K562 (cell line): Measurements from ENCODE around the gene MBD4. TPM values are rescaled to one million over a fixed set of nuclear protein-coding genes. Genes with fewer than 3 reads are reported as not detected.
A peak's percentile ranks its signal among the peaks of the same experiment; 100 is the strongest.

Experiments used
- ARID1B ChIP-seq: fragments of 450-650 bp; IDR thresholded peaks from 2 replicates; pipeline ENCODE4 v1.6.1; 2016; ENCODE audit warnings: antibody characterized with exemption, mild to moderate bottlenecking, inconsistent platforms
- CBFA2T3 ChIP-seq: fragments of 450-650 bp; IDR thresholded peaks from 2 replicates; pipeline ENCODE4 v1.6.1; 2017
- CHD4 ChIP-seq: fragments of 200-600 bp; sonication (generic); IDR thresholded peaks from 3 replicates; pipeline ENCODE4 v1.6.1; 2012; ENCODE audit warnings: low read depth, mild to moderate bottlenecking, mixed read lengths, low read length, inconsistent platforms; ENCODE audit not compliant: insufficient read depth, insufficient replicate concordance, poor library complexity, severe bottlenecking
- EP300 ChIP-seq: IDR thresholded peaks from 2 replicates; pipeline ENCODE4 v1.6.1; 2012; ENCODE audit warnings: low read length, improper control_type of control experiment
- FOXJ3 ChIP-seq: sonication (generic); formaldehyde crosslinking; IDR thresholded peaks from 2 replicates; pipeline ENCODE4 v1.4.0; 2020; ENCODE audit warnings: mild to moderate bottlenecking, missing genetic modification reagents
- GTF2F1 ChIP-seq: IDR thresholded peaks from 2 replicates; pipeline ENCODE4 v1.6.1; 2011; ENCODE audit warnings: low read depth, low read length, improper control_type of control experiment
- HSF4 ChIP-seq: fragments of 250-450 bp; sonication (Bioruptor Pico); IDR thresholded peaks from 2 replicates; pipeline ENCODE4 v2.1.2; 2022; ENCODE audit warnings: mild to moderate bottlenecking, moderate library complexity, borderline replicate concordance
- LEF1 ChIP-seq: fragments of 450-650 bp; IDR thresholded peaks from 2 replicates; pipeline ENCODE4 v1.6.1; 2016; ENCODE audit warnings: mild to moderate bottlenecking
- MYNN ChIP-seq, 2 experiments: sonication (generic); formaldehyde crosslinking in 1 of 2; IDR thresholded peaks; 2 replicates each; pipeline versions ENCODE4 v1.5.0 to v1.6.1; 2016 to 2020; ENCODE audit warnings: antibody characterized with exemption in 1 of 2, missing genetic modification reagents in 1 of 2
- NFATC3 ChIP-seq: fragments of 450-650 bp; IDR thresholded peaks from 2 replicates; pipeline ENCODE4 v1.6.1; 2017; ENCODE audit warnings: mild to moderate bottlenecking
- PRPF4 ChIP-seq: fragments of 200-400 bp; formaldehyde crosslinking; IDR thresholded peaks from one replicate; pipeline ENCODE4 v1.6.1; 2017; ENCODE audit warnings: low read length, low read depth, mild to moderate bottlenecking; ENCODE audit not compliant: insufficient read depth, poor library complexity, severe bottlenecking
- RBM17 ChIP-seq: fragments of 200-400 bp; formaldehyde crosslinking; IDR thresholded peaks from 2 replicates; pipeline ENCODE4 v1.6.1; 2017; ENCODE audit warnings: low read depth, mild to moderate bottlenecking, low read length, borderline replicate concordance
- RNF2 ChIP-seq: sonication (generic); IDR thresholded peaks from 2 replicates; pipeline ENCODE4 v1.6.1; 2016
- TAF15 ChIP-seq: fragments of 200-400 bp; formaldehyde crosslinking; IDR thresholded peaks from 2 replicates; pipeline ENCODE4 v1.6.1; 2017; ENCODE audit warnings: mild to moderate bottlenecking, low read depth, low read length, moderate library complexity
- XRCC3 ChIP-seq: fragments of 450-650 bp; IDR thresholded peaks from 2 replicates; pipeline ENCODE4 v1.6.1; 2017; ENCODE audit warnings: mild to moderate bottlenecking, moderate library complexity
- ZBTB17 ChIP-seq: fragments of 450-650 bp; formaldehyde crosslinking; IDR thresholded peaks from 2 replicates; pipeline ENCODE4 v1.4.0; 2020; ENCODE audit warnings: mild to moderate bottlenecking
- ZFP1 ChIP-seq: fragments of 450-650 bp; formaldehyde crosslinking; IDR thresholded peaks from 2 replicates; pipeline ENCODE4 v1.4.0; 2020; ENCODE audit warnings: mild to moderate bottlenecking, mixed read lengths
- ZNF444 ChIP-seq: fragments of 250-450 bp; sonication (Bioruptor Pico); IDR thresholded peaks from 2 replicates; pipeline ENCODE4 v1.4.0; 2020; ENCODE audit warnings: mild to moderate bottlenecking, moderate library complexity
- polyA plus RNA-seq, 8 experiments: library from polyadenylated mRNA; depleted of rRNA in 4 of 8; stranded (reverse) in 5 of 8; unstranded in 3 of 8; fragments of >200 nt; fragmentation: Nextera tagmentation in 2 of 8; fragmentation: Illumina TruSeq in 1 of 8; extraction: Ambion mirVana in 2 of 8; extraction: Trizol in 1 of 8; gene quantifications; 2 replicates each; pipeline versions ENCODE4 v1.2.1 to v1.2.3, GENCODE V29; 2011 to 2014; ENCODE audit warnings: inconsistent platforms in 1 of 8, missing spikeins in 1 of 8
- total RNA-seq, 7 experiments: library from RNA; depleted of rRNA in 6 of 7; stranded (reverse); fragments of >200 nt in 6 of 7; fragmentation: Illumina TruSeq in 2 of 7; extraction: Trizol in 2 of 7; gene quantifications; 2 replicates each; pipeline versions ENCODE4 v1.2.1 to v1.2.3, GENCODE V29; 2011 to 2021; ENCODE audit warnings: low replicate concordance in 1 of 7
- TF ChIP-seq, protein P1 (sequence below), 2 experiments: fragments of 450-650 bp in 1 of 2; IDR thresholded peaks; 2 replicates each; pipeline ENCODE4 v1.6.1; 2011 to 2017; ENCODE audit warnings: low read depth in 2 of 2, antibody characterized with exemption in 1 of 2, borderline replicate concordance in 1 of 2, low read length in 1 of 2, mild to moderate bottlenecking in 1 of 2, mixed read lengths in 1 of 2; ENCODE audit not compliant: control insufficient read depth in 1 of 2
- TF ChIP-seq, protein P2 (sequence below): sonication (generic); formaldehyde crosslinking; IDR thresholded peaks from 2 replicates; pipeline ENCODE4 v1.8.0; 2023; ENCODE audit warnings: missing genetic modification reagents, mild to moderate bottlenecking, borderline replicate concordance

Gene MBD4
- total and polyA plus RNA-seq, 9 of the 15 experiments (the other 6 are each of a cell fraction or from before 2014, with no cell fraction given), result 13.3 to 63.9 (median 39.0) TPM

DNA sequence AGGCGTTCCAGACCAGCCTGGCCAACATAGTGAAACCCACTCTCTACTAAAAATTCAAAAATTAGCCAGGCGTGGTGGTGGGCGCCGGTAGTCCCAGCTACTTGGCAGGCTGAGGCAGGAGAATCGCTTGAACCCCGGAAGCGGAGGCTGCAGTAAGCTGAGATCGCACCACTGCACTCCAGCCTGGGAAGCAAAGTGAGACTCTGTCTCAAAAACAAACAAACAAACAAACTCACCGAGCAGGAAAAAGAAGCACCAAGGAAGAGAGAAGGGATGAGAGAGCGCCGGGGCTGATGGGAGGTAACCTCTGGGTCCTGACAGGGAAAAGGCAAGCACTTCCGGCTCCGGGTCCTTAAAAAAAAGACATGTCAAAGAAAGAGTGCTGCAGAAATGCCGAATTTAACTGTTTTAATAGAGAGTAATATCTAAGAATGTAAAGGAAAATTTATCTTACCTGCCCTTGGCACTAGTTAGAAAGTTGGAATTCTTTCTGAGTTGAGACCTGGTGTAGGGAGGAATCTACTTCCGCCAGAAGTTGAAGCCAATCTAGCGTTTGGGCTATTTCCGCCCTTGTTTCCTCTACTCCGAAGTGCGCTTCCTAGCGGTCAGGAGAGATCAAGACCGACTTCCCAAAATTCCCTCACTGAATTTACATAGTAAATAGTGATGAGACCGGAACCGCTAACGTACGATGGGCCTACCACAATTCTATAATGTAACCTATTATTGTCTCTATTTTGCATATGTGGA is 40.4 kb downstream of the MBD4 start (continued):
- TF ChIP-seq, protein P1, sequence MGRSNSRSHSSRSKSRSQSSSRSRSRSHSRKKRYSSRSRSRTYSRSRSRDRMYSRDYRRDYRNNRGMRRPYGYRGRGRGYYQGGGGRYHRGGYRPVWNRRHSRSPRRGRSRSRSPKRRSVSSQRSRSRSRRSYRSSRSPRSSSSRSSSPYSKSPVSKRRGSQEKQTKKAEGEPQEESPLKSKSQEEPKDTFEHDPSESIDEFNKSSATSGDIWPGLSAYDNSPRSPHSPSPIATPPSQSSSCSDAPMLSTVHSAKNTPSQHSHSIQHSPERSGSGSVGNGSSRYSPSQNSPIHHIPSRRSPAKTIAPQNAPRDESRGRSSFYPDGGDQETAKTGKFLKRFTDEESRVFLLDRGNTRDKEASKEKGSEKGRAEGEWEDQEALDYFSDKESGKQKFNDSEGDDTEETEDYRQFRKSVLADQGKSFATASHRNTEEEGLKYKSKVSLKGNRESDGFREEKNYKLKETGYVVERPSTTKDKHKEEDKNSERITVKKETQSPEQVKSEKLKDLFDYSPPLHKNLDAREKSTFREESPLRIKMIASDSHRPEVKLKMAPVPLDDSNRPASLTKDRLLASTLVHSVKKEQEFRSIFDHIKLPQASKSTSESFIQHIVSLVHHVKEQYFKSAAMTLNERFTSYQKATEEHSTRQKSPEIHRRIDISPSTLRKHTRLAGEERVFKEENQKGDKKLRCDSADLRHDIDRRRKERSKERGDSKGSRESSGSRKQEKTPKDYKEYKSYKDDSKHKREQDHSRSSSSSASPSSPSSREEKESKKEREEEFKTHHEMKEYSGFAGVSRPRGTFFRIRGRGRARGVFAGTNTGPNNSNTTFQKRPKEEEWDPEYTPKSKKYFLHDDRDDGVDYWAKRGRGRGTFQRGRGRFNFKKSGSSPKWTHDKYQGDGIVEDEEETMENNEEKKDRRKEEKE (IDR thresholded peaks at IDR 0.05; ENCODE audit: borderline replicate concordance in 1 of 2, control insufficient read depth in 1 of 2, low read depth in 2 of 2, low read length in 1 of 2), result no peak
- TF ChIP-seq, protein P2, sequence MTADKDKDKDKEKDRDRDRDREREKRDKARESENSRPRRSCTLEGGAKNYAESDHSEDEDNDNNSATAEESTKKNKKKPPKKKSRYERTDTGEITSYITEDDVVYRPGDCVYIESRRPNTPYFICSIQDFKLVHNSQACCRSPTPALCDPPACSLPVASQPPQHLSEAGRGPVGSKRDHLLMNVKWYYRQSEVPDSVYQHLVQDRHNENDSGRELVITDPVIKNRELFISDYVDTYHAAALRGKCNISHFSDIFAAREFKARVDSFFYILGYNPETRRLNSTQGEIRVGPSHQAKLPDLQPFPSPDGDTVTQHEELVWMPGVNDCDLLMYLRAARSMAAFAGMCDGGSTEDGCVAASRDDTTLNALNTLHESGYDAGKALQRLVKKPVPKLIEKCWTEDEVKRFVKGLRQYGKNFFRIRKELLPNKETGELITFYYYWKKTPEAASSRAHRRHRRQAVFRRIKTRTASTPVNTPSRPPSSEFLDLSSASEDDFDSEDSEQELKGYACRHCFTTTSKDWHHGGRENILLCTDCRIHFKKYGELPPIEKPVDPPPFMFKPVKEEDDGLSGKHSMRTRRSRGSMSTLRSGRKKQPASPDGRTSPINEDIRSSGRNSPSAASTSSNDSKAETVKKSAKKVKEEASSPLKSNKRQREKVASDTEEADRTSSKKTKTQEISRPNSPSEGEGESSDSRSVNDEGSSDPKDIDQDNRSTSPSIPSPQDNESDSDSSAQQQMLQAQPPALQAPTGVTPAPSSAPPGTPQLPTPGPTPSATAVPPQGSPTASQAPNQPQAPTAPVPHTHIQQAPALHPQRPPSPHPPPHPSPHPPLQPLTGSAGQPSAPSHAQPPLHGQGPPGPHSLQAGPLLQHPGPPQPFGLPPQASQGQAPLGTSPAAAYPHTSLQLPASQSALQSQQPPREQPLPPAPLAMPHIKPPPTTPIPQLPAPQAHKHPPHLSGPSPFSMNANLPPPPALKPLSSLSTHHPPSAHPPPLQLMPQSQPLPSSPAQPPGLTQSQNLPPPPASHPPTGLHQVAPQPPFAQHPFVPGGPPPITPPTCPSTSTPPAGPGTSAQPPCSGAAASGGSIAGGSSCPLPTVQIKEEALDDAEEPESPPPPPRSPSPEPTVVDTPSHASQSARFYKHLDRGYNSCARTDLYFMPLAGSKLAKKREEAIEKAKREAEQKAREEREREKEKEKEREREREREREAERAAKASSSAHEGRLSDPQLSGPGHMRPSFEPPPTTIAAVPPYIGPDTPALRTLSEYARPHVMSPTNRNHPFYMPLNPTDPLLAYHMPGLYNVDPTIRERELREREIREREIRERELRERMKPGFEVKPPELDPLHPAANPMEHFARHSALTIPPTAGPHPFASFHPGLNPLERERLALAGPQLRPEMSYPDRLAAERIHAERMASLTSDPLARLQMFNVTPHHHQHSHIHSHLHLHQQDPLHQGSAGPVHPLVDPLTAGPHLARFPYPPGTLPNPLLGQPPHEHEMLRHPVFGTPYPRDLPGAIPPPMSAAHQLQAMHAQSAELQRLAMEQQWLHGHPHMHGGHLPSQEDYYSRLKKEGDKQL, result no peak
- TF ChIP-seq ZNF444 (CRISPR knock-in tag) (no peak), XRCC3 (no peak), CBFA2T3 (no peak), GTF2F1 (no peak), HSF4 (no peak), CHD4 (no peak), ARID1B (0 out of 2 replicates have a peak, but pooled peaks have one; percentile 9), RBM17 (no peak), MYNN (IDR thresholded peaks at IDR 0.05) (no peak), MYNN (CRISPR knock-in tag; IDR thresholded peaks at IDR 0.05) (no peak), RNF2 (no peak), NFATC3 (peak; percentile 54; the same call in 1 of the 2 replicates), ZBTB17 (no peak), ZFP1 (CRISPR knock-in tag) (no peak), PRPF4 (no peak), EP300 (no peak), TAF15 (no peak), LEF1 (peak; percentile 51; the same call in 1 of the 2 replicates), FOXJ3 (CRISPR knock-in tag) (no peak)
